ENCODE measurements around the gene CDK5RAP1. TPM values are rescaled to one million over a fixed set of nuclear protein-coding genes. Genes with fewer than 3 reads are reported as not detected.

Gene CDK5RAP1
- polyA plus RNA-seq, 1 experiment = 24.6 TPM

- no peak overlapping the region for H3K4me3 ChIP-seq (ENCODE audit: low read depth, low read length)
- H3K27ac ChIP-seq (ENCODE audit: low read depth, low read length) = no peak overlapping the region
- TF ChIP-seq CTCF (IDR thresholded peaks at IDR 0.05; ENCODE audit: low read depth, low read length) = no peak
- DNase-seq (ENCODE audit: low read depth, low spot score) = no peak
- H3K27me3 ChIP-seq (ENCODE audit: control insufficient read depth, insufficient read depth, low read length) = peaks cover 4% of the 10 kb centered on the region
- ChIA-PET POLR2A (no interaction called here), CTCF (no interaction called here)
- no peaks in the 10 kb centered on the region for H3K9me3 ChIP-seq (ENCODE audit: control insufficient read depth, insufficient read depth, low read length)
Observed at GRCh38 chr20:33343521-33343920, 57.8 kb downstream of the CDK5RAP1 start.

- TF ChIP-seq CTCF (IDR thresholded peaks at IDR 0.05; ENCODE audit: low read depth, low read length) = no peak
- H3K27ac ChIP-seq (ENCODE audit: low read depth, low read length) = no peak overlapping the region
- H3K27me3 ChIP-seq (ENCODE audit: control insufficient read depth, insufficient read depth, low read length) = peaks cover 7% of the 10 kb centered on the region
- ChIA-PET POLR2A (no interaction called here), CTCF (interaction anchor here (0.6 kb wide), 1 partner anchor 182 kb away, joined by 7 read pairs; no protein-coding TSS in a partner anchor)
- no peak overlapping the region for H3K4me3 ChIP-seq (ENCODE audit: low read depth, low read length)
- no peak for DNase-seq (ENCODE audit: low read depth, low spot score)
- no peaks in the 10 kb centered on the region for H3K9me3 ChIP-seq (ENCODE audit: control insufficient read depth, insufficient read depth, low read length)
Observed at GRCh38 chr20:33339515-33340058, 61.7 kb downstream of the CDK5RAP1 start.

- Histone ChIP-seq H3K27ac (ENCODE audit: low read depth, low read length) (no peak overlapping the region), H3K9me3 (ENCODE audit: control insufficient read depth, insufficient read depth, low read length) (no peaks in the 10 kb centered on the region), H3K27me3 (ENCODE audit: control insufficient read depth, insufficient read depth, low read length) (peaks cover 7% of the 10 kb centered on the region), H3K4me3 (ENCODE audit: low read depth, low read length) (no peak overlapping the region)
- ChIA-PET POLR2A (no interaction called here), CTCF (no interaction called here)
- DNase-seq (ENCODE audit: low read depth, low spot score) = no peak
- TF ChIP-seq CTCF (IDR thresholded peaks at IDR 0.05; ENCODE audit: low read depth, low read length) = no peak
Observed at GRCh38 chr20:33338467-33339258, 62.7 kb downstream of the CDK5RAP1 start.

GRCh38 chr20:33337531-33338165 lies 63.7 kb downstream of the CDK5RAP1 start:
- no peak overlapping the region for H3K27ac ChIP-seq (ENCODE audit: low read depth, low read length)
- POLR2A ChIA-PET = no interaction called here
- no peak for TF ChIP-seq CTCF (IDR thresholded peaks at IDR 0.05; ENCODE audit: low read depth, low read length)
- no peaks in the 10 kb centered on the region for H3K9me3 ChIP-seq (ENCODE audit: control insufficient read depth, insufficient read depth, low read length)
- peaks cover 7% of the 10 kb centered on the region for H3K27me3 ChIP-seq (ENCODE audit: control insufficient read depth, insufficient read depth, low read length)
- no peak overlapping the region for H3K4me3 ChIP-seq (ENCODE audit: low read depth, low read length)
- no peak for DNase-seq (ENCODE audit: low read depth, low spot score)
- CTCF ChIA-PET = no interaction called here

GRCh38 chr20:33337119-33337518 lies 64.2 kb downstream of the CDK5RAP1 start:
- POLR2A ChIA-PET = no interaction called here

More at GRCh38 chr20:33337119-33337518, 64.2 kb downstream of the CDK5RAP1 start:
- no peak overlapping the region for H3K4me3 ChIP-seq (ENCODE audit: low read depth, low read length)
- no peaks in the 10 kb centered on the region for H3K9me3 ChIP-seq (ENCODE audit: control insufficient read depth, insufficient read depth, low read length)
- CTCF ChIA-PET = no interaction called here
- DNase-seq (ENCODE audit: low read depth, low spot score) = no peak
- H3K27me3 ChIP-seq (ENCODE audit: control insufficient read depth, insufficient read depth, low read length) = peaks cover 7% of the 10 kb centered on the region
- no peak overlapping the region for H3K27ac ChIP-seq (ENCODE audit: low read depth, low read length)
- no peak for TF ChIP-seq CTCF (IDR thresholded peaks at IDR 0.05; ENCODE audit: low read depth, low read length)
